ENCODE measurements around the gene MYO3B. TPM values are rescaled to one million over a fixed set of nuclear protein-coding genes. Genes with fewer than 3 reads are reported as not detected.
A peak's percentile ranks its signal among the peaks of the same experiment; 100 is the strongest.

MYO3B gene
- total RNA-seq, 1 donor from 2014 or later, result 27.3 TPM

GRCh38 chr2:170298861-170299429, 121.0 kb downstream of the MYO3B start:
- Histone ChIP-seq H3K36me3 (no peaks in the 10 kb centered on the region), H3K27ac (no peak overlapping the region), H3K4me1 (peaks cover 15% of the 10 kb centered on the region), H3K9ac (no peak overlapping the region), H3K4me3 (no peak overlapping the region), H3K27me3 (no peaks in the 10 kb centered on the region), H3K9me3 (ENCODE audit: low read depth) (peaks cover 3% of the 10 kb centered on the region), H2AFZ (replicated peaks) (no peak overlapping the region), H4K20me1 (ENCODE audit: low read depth) (no peaks in the 10 kb centered on the region), H3F3A (ENCODE audit: low read depth) (no peaks in the 10 kb centered on the region), H3K79me2 (ENCODE audit: low read depth) (no peaks in the 10 kb centered on the region), H3K4me2 (no peak overlapping the region)
- H3K27me3 Mint-ChIP-seq (ENCODE audit: insufficient read depth, low read depth), result peaks cover 2% of the 10 kb centered on the region
- peaks cover 4% of the 10 kb centered on the region for H3K9me3 Mint-ChIP-seq
- no peaks in the 10 kb centered on the region for H3K4me1 Mint-ChIP-seq
- H3K27ac Mint-ChIP-seq, result no peak overlapping the region
- TF ChIP-seq EZH2 (IDR thresholded peaks at IDR 0.05) (no peak), EZH2phosphoT487 (IDR thresholded peaks at IDR 0.05) (no peak), CTCF (IDR thresholded peaks at IDR 0.05) (no peak)
- H3K36me3 Mint-ChIP-seq, result no peaks in the 10 kb centered on the region
- DNase-seq (ENCODE audit: low spot score), result no peak
- no peak overlapping the region for H3K4me3 Mint-ChIP-seq

DNA sequence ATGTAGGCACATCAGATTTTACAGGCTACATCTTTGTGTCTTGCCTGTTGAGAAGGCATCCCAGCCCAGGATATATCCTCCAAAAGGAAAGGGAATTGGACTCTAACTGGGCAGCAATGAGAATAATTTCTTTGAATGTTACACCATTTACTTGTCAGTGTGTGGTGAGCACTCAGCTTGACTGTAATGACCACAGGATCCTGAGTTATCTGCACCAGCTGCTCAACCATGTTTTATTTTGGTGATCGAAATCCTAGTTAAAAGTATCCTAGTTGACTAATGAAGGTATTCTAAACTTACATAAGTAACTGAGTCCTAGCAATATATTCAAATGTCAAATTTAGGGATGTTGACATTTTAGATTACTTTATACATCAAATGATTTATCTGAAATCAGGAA, 123.0 kb downstream of the MYO3B start:
- Histone ChIP-seq H3K4me3 (no peak overlapping the region), H3K27ac (no peak overlapping the region), H2AFZ (replicated peaks) (peak overlapping the region; percentile 52), H3K9ac (no peak overlapping the region), H3K4me2 (no peak overlapping the region), H3K79me2 (ENCODE audit: low read depth) (no peaks in the 10 kb centered on the region), H4K20me1 (ENCODE audit: low read depth) (no peaks in the 10 kb centered on the region), H3K4me1 (peaks cover 15% of the 10 kb centered on the region), H3F3A (ENCODE audit: low read depth) (no peaks in the 10 kb centered on the region), H3K36me3 (no peaks in the 10 kb centered on the region), H3K9me3 (ENCODE audit: low read depth) (no peaks in the 10 kb centered on the region), H3K27me3 (no peaks in the 10 kb centered on the region)
- H3K4me1 Mint-ChIP-seq, result no peaks in the 10 kb centered on the region
- no peak for DNase-seq (ENCODE audit: low spot score)
- H3K4me3 Mint-ChIP-seq, result no peak overlapping the region
- peaks cover 1% of the 10 kb centered on the region for H3K9me3 Mint-ChIP-seq
- peaks cover under 1% of the 10 kb centered on the region for H3K27me3 Mint-ChIP-seq (ENCODE audit: insufficient read depth, low read depth)
- no peak overlapping the region for H3K27ac Mint-ChIP-seq
- no peaks in the 10 kb centered on the region for H3K36me3 Mint-ChIP-seq
- TF ChIP-seq EZH2phosphoT487 (IDR thresholded peaks at IDR 0.05), result no peak
- TF ChIP-seq EZH2 (IDR thresholded peaks at IDR 0.05), result no peak
- TF ChIP-seq CTCF (IDR thresholded peaks at IDR 0.05), result no peak

- no peaks in the 10 kb centered on the region for H3K36me3 ChIP-seq
- no peaks in the 10 kb centered on the region for H3K36me3 Mint-ChIP-seq
- peak overlapping the region; percentile 52 for H2AFZ ChIP-seq (replicated peaks)
- TF ChIP-seq CTCF (IDR thresholded peaks at IDR 0.05), result no peak
- TF ChIP-seq EZH2 (IDR thresholded peaks at IDR 0.05), result no peak
- no peak for TF ChIP-seq EZH2phosphoT487 (IDR thresholded peaks at IDR 0.05)
- H3K4me1 Mint-ChIP-seq, result no peaks in the 10 kb centered on the region
- H3K4me3 ChIP-seq, result no peak overlapping the region
- H3F3A ChIP-seq (ENCODE audit: low read depth), result no peaks in the 10 kb centered on the region
- H4K20me1 ChIP-seq (ENCODE audit: low read depth), result no peaks in the 10 kb centered on the region
- no peaks in the 10 kb centered on the region for H3K27me3 Mint-ChIP-seq (ENCODE audit: insufficient read depth, low read depth)
- H3K9me3 ChIP-seq (ENCODE audit: low read depth), result no peaks in the 10 kb centered on the region
- H3K9me3 Mint-ChIP-seq, result no peaks in the 10 kb centered on the region
- H3K9ac ChIP-seq, result no peak overlapping the region
- no peaks in the 10 kb centered on the region for H3K27me3 ChIP-seq
- peaks cover 15% of the 10 kb centered on the region for H3K4me1 ChIP-seq
- no peak overlapping the region for H3K27ac Mint-ChIP-seq
- DNase-seq (ENCODE audit: low spot score), result no peak
- H3K79me2 ChIP-seq (ENCODE audit: low read depth), result no peaks in the 10 kb centered on the region
- H3K4me2 ChIP-seq, result no peak overlapping the region
- no peak overlapping the region for H3K27ac ChIP-seq
- no peak overlapping the region for H3K4me3 Mint-ChIP-seq
Measured at GRCh38 chr2:170301626-170302025, 123.7 kb downstream of the MYO3B start.
